Sigmoid colon (tissue), 7 donors: ENCODE results near the gene COL5A1. TPM values are rescaled to one million over a fixed set of nuclear protein-coding genes. Genes with fewer than 3 reads are reported as not detected.

Source experiments
- DNase-seq: peaks from one replicate; pipeline ENCODE4 v3.0.0-alpha.2; 2019
- H3K27ac ChIP-seq, 4 donors: fragments of 200-600 bp; sonication (generic); one replicate each; pipeline ENCODE4 v1.5.1; 2016 to 2019; ENCODE audit warnings: mild to moderate bottlenecking in 1 of 4
- H3K27me3 ChIP-seq, 3 donors: fragments of 200-600 bp; sonication (generic); one replicate each; pipeline ENCODE4 v1.5.1; 2019; ENCODE audit warnings: mild to moderate bottlenecking in 1 of 3
- H3K36me3 ChIP-seq, 4 donors: fragments of 200-600 bp; sonication (generic); one replicate each; pipeline ENCODE4 v1.5.1; 2016 to 2019
- H3K4me1 ChIP-seq, 4 donors: fragments of 200-600 bp; sonication (generic); one replicate each; pipeline ENCODE4 v1.5.1; 2017 to 2019
- H3K4me3 ChIP-seq, 4 donors: fragments of 200-600 bp; sonication (generic); one replicate each; pipeline ENCODE4 v1.5.1; 2017 to 2019; ENCODE audit warnings: mild to moderate bottlenecking in 2 of 4, moderate library complexity in 1 of 4
- H3K9me3 ChIP-seq, 4 donors: fragments of 200-600 bp in 3 of 4; sonication (generic) in 3 of 4; one replicate each; pipeline versions ENCODE4 v1.5.1 to v1.6.1; 2013 to 2019
- CTCF ChIP-seq, 4 experiments: fragments of 450-650 bp in 3 of 4; fragments of 200-600 bp in 1 of 4; IDR thresholded peaks; one replicate each; pipeline ENCODE4 v1.5.1; 2016 to 2019; ENCODE audit warnings: antibody characterized with exemption in 4 of 4, mild to moderate bottlenecking in 3 of 4, moderate library complexity in 2 of 4
- EP300 ChIP-seq, 4 donors: sonication (generic); formaldehyde crosslinking; IDR thresholded peaks; one replicate each; pipeline ENCODE4 v1.6.1; 2017; ENCODE audit warnings: antibody characterized with exemption in 4 of 4
- POLR2A ChIP-seq, 2 donors: fragments of 450-650 bp; IDR thresholded peaks; one replicate each; pipeline ENCODE4 v1.6.1; 2016; ENCODE audit warnings: antibody characterized with exemption in 2 of 2, mild to moderate bottlenecking in 2 of 2, moderate library complexity in 2 of 2
- POLR2AphosphoS5 ChIP-seq, 4 donors: sonication (generic); formaldehyde crosslinking; IDR thresholded peaks; one replicate each; pipeline ENCODE4 v1.6.1; 2017; ENCODE audit warnings: antibody characterized with exemption in 4 of 4
- whole genome bisulfite sequencing, 2 donors: extraction: QIAGEN DNeasy Blood & Tissue Kit; methylation state at CpG; one replicate each; pipeline ENCODE4 v1.1.7; 2013; 5-methylcytosine and 5-hydroxymethylcytosine counted together
- intact Hi-C: fragments of 100-400 bp; cut with DNase I; formaldehyde crosslinking; loops from one replicate; pipeline ENCODE4 v1.15.1; 2023
- polyA plus RNA-seq, 3 donors: library from polyadenylated mRNA; stranded (reverse); fragments of 200-250 nt; gene quantifications; one replicate each; pipeline ENCODE4 v1.2.3, GENCODE V29; 2013
- total RNA-seq, 4 donors: library from RNA; depleted of rRNA; stranded (reverse); fragments of >200 nt; gene quantifications; one replicate each; pipeline ENCODE4 v1.1.0, GENCODE V29; 2016
- donor health status: healthy with polysubstance abuse.
- donor health status: Bipolar disorder and iron deficiency.
- donor health status: healthy.

The COL5A1 gene
- total and polyA plus RNA-seq, 7 donors, result 4.2 to 168 (median 24.2) TPM

GRCh38 chr9:134794663-134795370 lies 153.2 kb downstream of the COL5A1 start:
- TF ChIP-seq CTCF (IDR thresholded peaks at IDR 0.05) (no peak), POLR2AphosphoS5 (IDR thresholded peaks at IDR 0.05) (no peak), POLR2A (IDR thresholded peaks at IDR 0.05) (no peak), EP300 (IDR thresholded peaks at IDR 0.05) (no peak)
- DNase-seq, result no peak
- WGBS, 2 donors, result 89% methylated on average over 20 of the region's 20 CpGs
- Histone ChIP-seq H3K4me1 (no peaks in the 10 kb centered on the region), H3K27me3 (no peaks in the 10 kb centered on the region), H3K36me3 (peaks cover 6 to 83% (median 46%) of the 10 kb centered on the region in 4 donors), H3K9me3 (no peaks in the 10 kb centered on the region), H3K27ac (no peak overlapping the region), H3K4me3 (no peak overlapping the region)
- intact Hi-C loops, result no loop called here

- no peak for DNase-seq
- H3K9me3 ChIP-seq, result no peaks in the 10 kb centered on the region
- TF ChIP-seq CTCF (IDR thresholded peaks at IDR 0.05) (no peak), POLR2A (IDR thresholded peaks at IDR 0.05) (no peak), POLR2AphosphoS5 (IDR thresholded peaks at IDR 0.05) (no peak), EP300 (IDR thresholded peaks at IDR 0.05) (no peak)
- WGBS, 2 donors, result 52 to 67% methylated on average over 8 of the region's 8 CpGs
- peaks cover 6 to 86% (median 44%) of the 10 kb centered on the region in 4 donors for H3K36me3 ChIP-seq
- intact Hi-C loops, result no loop called here
- no peaks in the 10 kb centered on the region for H3K4me1 ChIP-seq
- no peak overlapping the region for H3K4me3 ChIP-seq
- no peaks in the 10 kb centered on the region for H3K27me3 ChIP-seq
- H3K27ac ChIP-seq, result no peak overlapping the region
These were observed 153.8 kb downstream of the COL5A1 start for GRCh38 chr9:134795446-134795845.

GRCh38 chr9:134796882-134797281 lies 155.3 kb downstream of the COL5A1 start:
- TF ChIP-seq POLR2A (IDR thresholded peaks at IDR 0.05) (no peak), EP300 (IDR thresholded peaks at IDR 0.05) (no peak), CTCF (IDR thresholded peaks at IDR 0.05) (no peak), POLR2AphosphoS5 (IDR thresholded peaks at IDR 0.05) (no peak)
- no peak for DNase-seq
- Histone ChIP-seq H3K36me3 (peaks cover 0 to 86% (median 36%) of the 10 kb centered on the region in 4 donors), H3K27me3 (no peaks in the 10 kb centered on the region), H3K4me3 (no peak overlapping the region), H3K4me1 (no peaks in the 10 kb centered on the region), H3K9me3 (no peaks in the 10 kb centered on the region), H3K27ac (no peak overlapping the region)
- intact Hi-C loops, result no loop called here
- WGBS, 2 donors, result 50 to 90% methylated on average over 10 of the region's 10 CpGs

- no peak for DNase-seq
- no peaks in the 10 kb centered on the region for H3K9me3 ChIP-seq
- no peak for TF ChIP-seq POLR2A (IDR thresholded peaks at IDR 0.05)
- no peak overlapping the region for H3K27ac ChIP-seq
- H3K36me3 ChIP-seq, result peaks cover 10 to 99% (median 50%) of the 10 kb centered on the region in 4 donors
- no peaks in the 10 kb centered on the region for H3K4me1 ChIP-seq
- intact Hi-C loops, result no loop called here
- H3K4me3 ChIP-seq, result no peak overlapping the region
- WGBS, 2 donors, result 77 to 87% methylated on average over 25 of the region's 25 CpGs
- H3K27me3 ChIP-seq, result no peaks in the 10 kb centered on the region
These were observed 159.3 kb downstream of the COL5A1 start for GRCh38 chr9:134800791-134801339.

GRCh38 chr9:134802216-134802795 lies 160.7 kb downstream of the COL5A1 start:
- TF ChIP-seq POLR2AphosphoS5 (IDR thresholded peaks at IDR 0.05) (no peak), CTCF (IDR thresholded peaks at IDR 0.05) (no peak), POLR2A (IDR thresholded peaks at IDR 0.05) (no peak), EP300 (IDR thresholded peaks at IDR 0.05) (no peak)
- Histone ChIP-seq H3K27ac (no peak overlapping the region), H3K4me3 (no peak overlapping the region), H3K9me3 (no peaks in the 10 kb centered on the region), H3K36me3 (peaks cover 10 to 98% (median 47%) of the 10 kb centered on the region in 4 donors), H3K27me3 (no peaks in the 10 kb centered on the region), H3K4me1 (peaks cover 0 to 10% (median 0%) of the 10 kb centered on the region in 4 donors)
- DNase-seq, result no peak
- WGBS, 2 donors, result 86 to 94% methylated on average over 17 of the region's 17 CpGs
- intact Hi-C loops, result no loop called here
